ENCODE results near the gene TOR1AIP1. TPM values are rescaled to one million over a fixed set of nuclear protein-coding genes. Genes with fewer than 3 reads are reported as not detected.
"Not testable (repeated sequence)": the region's sequence is repeated elsewhere in the genome, so short reads cannot be mapped to it uniquely, and the experiment has no call there.

Gene TOR1AIP1
- total RNA-seq, 3 donors from 2014 or later (not counting 1 experiment from before 2014, with no cell fraction given): 55.6 to 63.9 (median 59.5) TPM

DNA sequence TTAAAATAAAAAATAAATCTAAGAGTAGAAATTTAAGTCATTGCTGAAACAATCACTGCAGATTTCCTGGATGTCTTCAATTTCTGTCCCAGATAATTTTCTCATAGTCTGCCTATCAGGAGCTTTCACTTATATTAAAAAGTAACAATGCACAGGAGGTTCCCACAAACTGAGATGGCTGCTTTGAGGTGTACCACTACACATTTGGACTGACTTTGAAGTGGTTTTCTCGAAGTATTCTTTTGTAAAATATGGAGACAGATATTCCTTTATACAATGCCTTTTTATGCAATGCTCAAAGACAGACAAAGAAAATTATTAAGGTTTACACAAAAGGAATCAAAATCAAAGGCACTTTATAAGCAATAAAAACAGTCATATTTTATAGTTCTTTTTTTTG, 29.0 kb upstream of the TOR1AIP1 start:
- no peaks in the 10 kb centered on the region for H3K4me1 Mint-ChIP-seq
- TF ChIP-seq, protein P1, sequence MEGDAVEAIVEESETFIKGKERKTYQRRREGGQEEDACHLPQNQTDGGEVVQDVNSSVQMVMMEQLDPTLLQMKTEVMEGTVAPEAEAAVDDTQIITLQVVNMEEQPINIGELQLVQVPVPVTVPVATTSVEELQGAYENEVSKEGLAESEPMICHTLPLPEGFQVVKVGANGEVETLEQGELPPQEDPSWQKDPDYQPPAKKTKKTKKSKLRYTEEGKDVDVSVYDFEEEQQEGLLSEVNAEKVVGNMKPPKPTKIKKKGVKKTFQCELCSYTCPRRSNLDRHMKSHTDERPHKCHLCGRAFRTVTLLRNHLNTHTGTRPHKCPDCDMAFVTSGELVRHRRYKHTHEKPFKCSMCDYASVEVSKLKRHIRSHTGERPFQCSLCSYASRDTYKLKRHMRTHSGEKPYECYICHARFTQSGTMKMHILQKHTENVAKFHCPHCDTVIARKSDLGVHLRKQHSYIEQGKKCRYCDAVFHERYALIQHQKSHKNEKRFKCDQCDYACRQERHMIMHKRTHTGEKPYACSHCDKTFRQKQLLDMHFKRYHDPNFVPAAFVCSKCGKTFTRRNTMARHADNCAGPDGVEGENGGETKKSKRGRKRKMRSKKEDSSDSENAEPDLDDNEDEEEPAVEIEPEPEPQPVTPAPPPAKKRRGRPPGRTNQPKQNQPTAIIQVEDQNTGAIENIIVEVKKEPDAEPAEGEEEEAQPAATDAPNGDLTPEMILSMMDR (IDR thresholded peaks at IDR 0.05): no peak
- Histone ChIP-seq H3K9me3 (ENCODE audit: control insufficient read depth, insufficient read depth, low read length) (no peaks in the 10 kb centered on the region), H3K4me3 (ENCODE audit: low read length) (no peak overlapping the region), H3K27ac (ENCODE audit: low read length) (no peak overlapping the region), H3K36me3 (ENCODE audit: control insufficient read depth, insufficient read depth, low read length) (peaks cover 43% of the 10 kb centered on the region), H3K4me1 (ENCODE audit: control insufficient read depth, insufficient read depth, low read length) (no peaks in the 10 kb centered on the region), H3K27me3 (ENCODE audit: control insufficient read depth, insufficient read depth, low read length) (no peaks in the 10 kb centered on the region)
- ATAC-seq (no peak), DNase-seq (no peak)
- intact Hi-C loops (cut with micrococcal nuclease): no loop called here
- H3K4me3 Mint-ChIP-seq: no peak overlapping the region
- no peaks in the 10 kb centered on the region for H3K9me3 Mint-ChIP-seq
- no peaks in the 10 kb centered on the region for H3K27me3 Mint-ChIP-seq (ENCODE audit: low read depth in 2 of 2)
- no peak overlapping the region for H3K27ac Mint-ChIP-seq
- H3K36me3 Mint-ChIP-seq: peaks cover 14% of the 10 kb centered on the region
- WGBS (ENCODE audit: insufficient coverage): no CpG with 5 or more reads among the region's 1 CpG

DNA sequence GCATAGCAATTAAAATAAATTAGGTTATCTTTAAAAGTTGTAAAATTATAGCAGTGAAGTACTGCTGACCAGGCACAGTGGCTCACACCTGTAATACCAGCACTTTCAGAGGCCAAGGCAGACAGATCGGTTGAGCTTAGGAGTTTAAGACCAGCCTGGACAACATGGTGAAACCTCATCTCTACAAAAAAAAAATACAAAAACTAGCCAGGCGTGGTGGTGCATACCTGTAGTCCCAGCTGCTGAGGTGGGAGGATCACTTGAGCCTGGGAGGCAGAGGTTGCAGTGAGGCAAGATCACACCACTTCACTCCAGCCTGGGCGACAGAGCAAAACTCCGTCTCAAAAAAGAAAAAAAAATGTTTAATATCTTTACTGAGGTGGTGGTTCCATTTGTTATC, 26.3 kb upstream of the TOR1AIP1 start:
- H3K9me3 ChIP-seq (ENCODE audit: control insufficient read depth, insufficient read depth, low read length); H3K4me3 ChIP-seq (ENCODE audit: low read length); H3K4me3 Mint-ChIP-seq; DNase-seq; H3K27ac ChIP-seq (ENCODE audit: low read length); ATAC-seq; H3K4me1 ChIP-seq (ENCODE audit: control insufficient read depth, insufficient read depth, low read length); intact Hi-C loops (cut with micrococcal nuclease); H3K9me3 Mint-ChIP-seq; H3K27ac Mint-ChIP-seq; H3K27me3 ChIP-seq (ENCODE audit: control insufficient read depth, insufficient read depth, low read length); H3K4me1 Mint-ChIP-seq; H3K27me3 Mint-ChIP-seq (ENCODE audit: low read depth in 2 of 2): not testable (repeated sequence)
- peaks cover 20% of the 10 kb centered on the region for H3K36me3 ChIP-seq (ENCODE audit: control insufficient read depth, insufficient read depth, low read length)
- 95% methylated on average over 2 of the region's 4 CpGs for WGBS (ENCODE audit: insufficient coverage)
- peaks cover 13% of the 10 kb centered on the region for H3K36me3 Mint-ChIP-seq

DNA sequence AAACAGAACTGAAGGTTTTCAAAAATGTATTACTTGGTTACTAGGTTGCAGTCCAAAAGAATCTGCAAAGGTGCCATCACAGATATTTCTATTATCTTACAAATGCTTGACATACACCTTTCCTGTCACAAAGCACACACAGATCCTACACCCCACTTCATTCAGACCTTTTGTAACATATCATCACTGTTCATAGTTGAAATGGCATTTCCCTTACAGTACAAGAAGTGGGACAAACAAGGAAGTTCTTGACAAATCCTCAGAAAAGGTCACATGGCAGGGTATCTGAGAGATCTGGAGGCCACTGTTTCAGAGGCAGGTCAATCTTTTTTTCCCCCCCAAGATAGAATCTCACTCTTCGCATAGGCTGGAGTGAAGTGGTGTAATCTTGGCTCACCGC, 25.8 kb upstream of the TOR1AIP1 start:
- Histone ChIP-seq H3K27me3 (ENCODE audit: control insufficient read depth, insufficient read depth, low read length) (no peaks in the 10 kb centered on the region), H3K9me3 (ENCODE audit: control insufficient read depth, insufficient read depth, low read length) (no peaks in the 10 kb centered on the region), H3K27ac (ENCODE audit: low read length) (no peak overlapping the region), H3K4me1 (ENCODE audit: control insufficient read depth, insufficient read depth, low read length) (no peaks in the 10 kb centered on the region), H3K4me3 (ENCODE audit: low read length) (no peak overlapping the region), H3K36me3 (ENCODE audit: control insufficient read depth, insufficient read depth, low read length) (peaks cover 16% of the 10 kb centered on the region)
- Mint-ChIP-seq H3K27me3 (ENCODE audit: low read depth in 2 of 2) (no peaks in the 10 kb centered on the region), H3K4me3 (no peak overlapping the region), H3K36me3 (peaks cover 8% of the 10 kb centered on the region), H3K4me1 (peaks cover 0 to 8% of the 10 kb centered on the region in 2 donors), H3K27ac (no peak overlapping the region), H3K9me3 (no peaks in the 10 kb centered on the region)
- ATAC-seq (peak in 1 of 3 donors; percentile 44), DNase-seq (no peak)
- intact Hi-C loops (cut with micrococcal nuclease): no loop called here
- 100% methylated on average over 1 of the region's 2 CpGs for WGBS (ENCODE audit: insufficient coverage)
- TF ChIP-seq, protein P1 (IDR thresholded peaks at IDR 0.05): no peak

DNA sequence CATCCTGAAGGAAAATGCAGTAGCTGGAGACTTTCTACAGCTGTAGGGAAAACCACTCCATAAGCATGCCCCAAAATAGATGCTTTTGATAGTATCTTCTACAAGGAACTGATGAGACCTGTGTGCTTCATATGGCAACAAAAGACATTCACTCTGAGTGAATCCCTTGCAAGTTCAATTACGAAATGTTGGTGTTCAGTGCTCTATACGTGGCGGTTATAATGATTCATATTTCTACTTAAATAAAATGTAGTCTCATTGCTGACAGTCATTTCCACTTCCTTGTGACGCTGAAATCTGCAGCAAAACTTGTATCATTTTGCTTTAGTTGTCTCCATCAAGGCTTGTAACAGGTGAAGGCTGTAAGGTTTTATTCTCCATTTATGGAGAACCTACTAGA, 25.1 kb upstream of the TOR1AIP1 start:
- H3K36me3 Mint-ChIP-seq: peaks cover under 1% of the 10 kb centered on the region
- no peaks in the 10 kb centered on the region for H3K9me3 Mint-ChIP-seq
- no peaks in the 10 kb centered on the region for H3K4me1 ChIP-seq (ENCODE audit: control insufficient read depth, insufficient read depth, low read length)
- no peaks in the 10 kb centered on the region for H3K27me3 ChIP-seq (ENCODE audit: control insufficient read depth, insufficient read depth, low read length)
- no peak for ATAC-seq
- no peak overlapping the region for H3K27ac Mint-ChIP-seq
- no peaks in the 10 kb centered on the region for H3K9me3 ChIP-seq (ENCODE audit: control insufficient read depth, insufficient read depth, low read length)
- no peak overlapping the region for H3K27ac ChIP-seq (ENCODE audit: low read length)
- intact Hi-C loops (cut with micrococcal nuclease): no loop called here
- no peak for DNase-seq
- TF ChIP-seq, protein P1 (IDR thresholded peaks at IDR 0.05): no peak
- H3K36me3 ChIP-seq (ENCODE audit: control insufficient read depth, insufficient read depth, low read length): peaks cover 11% of the 10 kb centered on the region
- H3K4me3 ChIP-seq (ENCODE audit: low read length): no peak overlapping the region
- no peak overlapping the region for H3K4me3 Mint-ChIP-seq
- WGBS (ENCODE audit: insufficient coverage): 100% methylated on average over 4 of the region's 4 CpGs
- peaks cover 0 to 8% of the 10 kb centered on the region in 2 donors for H3K4me1 Mint-ChIP-seq
- no peaks in the 10 kb centered on the region for H3K27me3 Mint-ChIP-seq (ENCODE audit: low read depth in 2 of 2)
